Fibroblast of villous mesenchyme (primary cell): Measurements from ENCODE around the gene PLXND1. TPM values are rescaled to one million over a fixed set of nuclear protein-coding genes. Genes with fewer than 3 reads are reported as not detected.
"Not testable (repeated sequence)": the region's sequence is repeated elsewhere in the genome, so short reads cannot be mapped to it uniquely, and the experiment has no call there.

Source experiments
- DNase-seq: peaks from one replicate; pipeline ENCODE4 v3.0.0-alpha.2; 2010; ENCODE audit warnings: low read depth
- H3K4me3 ChIP-seq: 2 replicates; pipeline ENCODE4 v1.5.1; 2011; ENCODE audit warnings: low read depth, mild to moderate bottlenecking, low read length
- total RNA-seq: library from RNA; depleted of rRNA; stranded (reverse); fragments of >200 nt; gene quantifications from 2 replicates; pipeline ENCODE4 v1.2.3, GENCODE V29; 2012
- TF ChIP-seq, protein P1 (sequence below): IDR thresholded peaks from 2 replicates; pipeline ENCODE4 v1.5.1; 2012; ENCODE audit warnings: low read depth, mild to moderate bottlenecking, low read length; ENCODE audit not compliant: insufficient read depth

Gene PLXND1
- total RNA-seq, 1 donor, result 97.2 TPM

DNA sequence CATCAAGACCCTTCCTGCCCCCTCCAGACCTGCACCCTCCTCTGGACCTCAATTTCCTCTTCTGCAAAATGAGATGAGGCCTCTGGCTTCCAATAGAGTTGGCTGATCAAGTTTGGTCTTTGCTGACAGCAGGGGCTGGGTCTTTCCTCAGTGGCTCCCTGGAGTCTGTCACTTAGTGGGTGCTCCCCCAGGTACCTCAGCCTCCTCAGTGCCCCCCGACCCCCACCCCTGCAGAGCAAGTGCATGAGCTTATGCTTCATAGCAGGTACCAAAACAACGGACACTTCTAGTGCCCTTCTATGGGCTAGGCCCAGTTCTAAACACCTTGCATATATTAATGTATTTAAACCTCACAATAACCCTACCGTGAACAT is 6.9 kb upstream of the PLXND1 start:
- DNase-seq, result no peak
- no peak overlapping the region for H3K4me3 ChIP-seq
- TF ChIP-seq, protein P1, sequence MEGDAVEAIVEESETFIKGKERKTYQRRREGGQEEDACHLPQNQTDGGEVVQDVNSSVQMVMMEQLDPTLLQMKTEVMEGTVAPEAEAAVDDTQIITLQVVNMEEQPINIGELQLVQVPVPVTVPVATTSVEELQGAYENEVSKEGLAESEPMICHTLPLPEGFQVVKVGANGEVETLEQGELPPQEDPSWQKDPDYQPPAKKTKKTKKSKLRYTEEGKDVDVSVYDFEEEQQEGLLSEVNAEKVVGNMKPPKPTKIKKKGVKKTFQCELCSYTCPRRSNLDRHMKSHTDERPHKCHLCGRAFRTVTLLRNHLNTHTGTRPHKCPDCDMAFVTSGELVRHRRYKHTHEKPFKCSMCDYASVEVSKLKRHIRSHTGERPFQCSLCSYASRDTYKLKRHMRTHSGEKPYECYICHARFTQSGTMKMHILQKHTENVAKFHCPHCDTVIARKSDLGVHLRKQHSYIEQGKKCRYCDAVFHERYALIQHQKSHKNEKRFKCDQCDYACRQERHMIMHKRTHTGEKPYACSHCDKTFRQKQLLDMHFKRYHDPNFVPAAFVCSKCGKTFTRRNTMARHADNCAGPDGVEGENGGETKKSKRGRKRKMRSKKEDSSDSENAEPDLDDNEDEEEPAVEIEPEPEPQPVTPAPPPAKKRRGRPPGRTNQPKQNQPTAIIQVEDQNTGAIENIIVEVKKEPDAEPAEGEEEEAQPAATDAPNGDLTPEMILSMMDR, result no peak

DNA sequence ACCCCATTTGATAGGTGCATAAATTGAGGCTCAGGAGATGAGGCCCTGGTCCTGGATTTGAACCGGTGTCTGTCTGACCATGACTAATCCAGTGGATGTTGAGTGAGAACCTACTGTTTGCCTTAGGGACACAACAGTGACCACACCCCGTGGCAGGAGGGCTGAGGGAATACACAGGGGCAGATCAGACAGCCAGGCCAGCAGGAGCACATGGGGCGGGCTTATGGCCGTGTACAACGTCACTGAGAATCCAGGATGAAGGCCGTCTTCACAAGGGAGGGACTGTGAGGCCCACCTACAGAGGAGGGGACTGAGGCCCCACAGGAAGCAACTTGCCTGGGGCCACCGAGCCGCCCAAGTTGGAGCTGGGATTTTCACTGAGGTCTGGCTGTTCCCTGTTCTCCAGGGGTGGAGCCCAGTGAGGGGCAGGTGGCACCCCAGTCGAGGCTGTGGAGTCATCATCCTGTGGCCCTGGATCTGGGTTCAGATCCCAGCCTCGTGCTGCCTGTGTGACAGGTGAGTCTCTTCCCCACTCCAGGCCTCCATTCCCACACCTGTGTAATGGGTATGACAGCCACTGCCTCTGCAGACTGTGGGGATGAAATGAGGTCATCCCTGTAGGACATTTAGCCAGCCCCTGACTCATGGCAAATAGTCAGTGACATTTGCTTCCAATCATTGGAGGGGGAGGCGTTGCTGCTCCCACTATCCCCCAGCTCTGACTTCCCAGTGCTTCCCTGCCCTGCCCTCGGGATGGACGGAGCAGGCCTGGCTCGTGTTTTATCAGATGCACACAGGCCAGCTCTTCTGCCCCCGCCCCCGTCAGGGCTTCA is 6.3 kb upstream of the PLXND1 start:
- DNase-seq, result no peak
- no peak overlapping the region for H3K4me3 ChIP-seq
- TF ChIP-seq, protein P1, result no peak

DNA sequence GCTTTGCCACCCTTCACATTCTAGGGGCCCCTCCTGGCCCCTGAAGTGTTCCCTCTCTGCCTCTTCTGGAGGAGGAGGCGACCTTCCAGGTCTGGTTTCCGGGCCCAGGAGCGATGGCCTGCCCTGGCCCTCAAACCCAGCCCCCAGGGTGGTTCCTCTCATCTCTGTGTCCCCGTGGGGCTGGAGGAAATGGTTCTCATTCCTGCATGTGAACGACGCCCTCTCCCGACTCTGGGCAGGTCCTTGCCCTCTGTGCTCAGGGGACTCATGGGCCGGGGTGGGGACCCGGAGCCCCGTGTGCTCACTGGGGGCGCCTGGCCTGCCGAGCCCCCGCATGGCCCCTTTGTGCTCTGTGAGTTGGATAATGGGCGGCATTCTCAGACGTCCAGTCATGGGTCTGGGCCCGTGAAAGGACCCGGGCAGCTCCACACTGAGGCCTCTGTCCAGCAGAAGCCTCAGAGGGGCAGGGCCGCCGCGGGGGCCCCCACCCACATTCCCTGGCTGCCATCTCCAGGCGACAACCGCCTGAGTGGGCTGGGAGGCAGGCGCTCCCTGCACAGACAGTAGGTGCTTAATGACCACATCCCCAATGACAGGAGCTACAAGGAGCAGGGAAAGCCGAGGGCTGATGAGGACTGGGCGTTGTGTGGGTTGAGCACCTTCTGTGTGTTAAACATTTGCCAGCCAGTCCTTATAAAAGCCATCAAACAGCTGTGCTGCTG is 5.5 kb upstream of the PLXND1 start:
- peak; percentile 60 for DNase-seq
- TF ChIP-seq, protein P1, result no peak
- H3K4me3 ChIP-seq, result no peak overlapping the region

DNA sequence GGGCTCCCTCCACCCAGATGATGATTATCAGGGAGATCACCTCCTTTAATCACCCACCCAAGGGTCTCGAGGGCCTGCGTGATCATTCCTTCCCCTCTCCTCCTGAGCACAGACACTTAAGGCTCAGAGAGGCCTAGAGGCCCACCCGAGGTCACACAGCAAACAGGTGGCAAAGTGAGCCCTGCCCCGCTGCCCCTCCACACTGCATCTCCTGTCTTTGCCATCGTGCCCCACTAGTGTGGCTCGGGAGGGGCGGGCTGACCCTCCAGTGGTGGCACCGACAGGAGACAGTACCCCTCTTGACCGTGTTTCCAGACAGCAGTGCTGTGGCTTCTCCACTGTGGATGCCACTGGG is 4.9 kb upstream of the PLXND1 start:
- TF ChIP-seq, protein P1, result no peak
- no peak for DNase-seq
- H3K4me3 ChIP-seq, result no peak overlapping the region

DNA sequence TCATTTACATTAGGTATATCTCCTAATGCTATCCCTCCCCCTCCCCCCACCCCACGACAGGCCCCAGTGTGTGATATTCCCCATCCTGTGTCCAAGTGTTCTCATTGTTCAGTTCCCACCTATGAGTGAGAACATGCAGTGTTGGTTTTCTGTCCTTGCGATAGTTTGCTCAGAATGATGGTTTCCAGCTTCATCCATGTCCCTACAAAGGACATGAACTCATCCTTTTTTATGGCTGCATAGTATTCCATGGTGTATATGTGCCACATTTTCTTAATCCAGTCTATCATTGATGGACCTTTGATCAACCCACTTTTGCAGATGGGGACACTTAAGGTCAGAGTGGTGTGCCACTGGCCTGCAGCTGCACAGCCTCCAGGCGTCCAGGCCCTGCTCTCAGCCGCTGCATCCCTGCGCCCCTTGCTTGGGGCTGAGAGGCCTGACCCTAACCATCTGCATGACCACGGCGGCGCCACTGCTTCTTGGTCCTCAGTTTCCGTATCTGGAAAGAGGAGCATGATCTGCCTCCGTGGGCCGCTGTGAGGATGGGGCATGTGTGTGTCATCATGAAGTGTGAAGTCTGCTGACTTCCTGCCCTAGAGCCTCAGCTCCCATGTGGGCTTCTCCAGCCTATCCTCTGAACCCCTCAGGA is 4.4 kb upstream of the PLXND1 start:
- DNase-seq, H3K4me3 ChIP-seq: not testable (repeated sequence)

DNA sequence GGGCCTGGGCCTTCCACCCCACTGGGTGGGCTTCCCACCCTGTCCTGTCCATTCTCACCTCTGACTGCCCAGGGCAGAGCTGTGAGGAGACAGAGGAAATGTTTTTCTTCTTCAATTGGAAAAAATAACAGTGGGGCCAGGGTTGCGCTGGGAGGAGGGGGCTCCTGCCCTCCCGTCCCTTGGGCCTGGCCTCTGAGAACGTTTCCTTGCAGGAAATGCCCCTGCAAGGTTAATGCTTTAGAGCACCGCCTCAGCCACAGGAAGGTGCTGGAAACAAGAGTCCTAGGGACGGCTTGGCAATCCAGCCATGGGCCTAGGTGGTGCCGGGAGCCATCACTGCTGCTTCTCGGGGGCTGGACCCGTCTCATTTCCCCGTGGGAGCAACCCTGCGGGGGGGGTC is 3.8 kb upstream of the PLXND1 start:
- DNase-seq, result no peak
- no peak overlapping the region for H3K4me3 ChIP-seq
- TF ChIP-seq, protein P1, result no peak

DNA sequence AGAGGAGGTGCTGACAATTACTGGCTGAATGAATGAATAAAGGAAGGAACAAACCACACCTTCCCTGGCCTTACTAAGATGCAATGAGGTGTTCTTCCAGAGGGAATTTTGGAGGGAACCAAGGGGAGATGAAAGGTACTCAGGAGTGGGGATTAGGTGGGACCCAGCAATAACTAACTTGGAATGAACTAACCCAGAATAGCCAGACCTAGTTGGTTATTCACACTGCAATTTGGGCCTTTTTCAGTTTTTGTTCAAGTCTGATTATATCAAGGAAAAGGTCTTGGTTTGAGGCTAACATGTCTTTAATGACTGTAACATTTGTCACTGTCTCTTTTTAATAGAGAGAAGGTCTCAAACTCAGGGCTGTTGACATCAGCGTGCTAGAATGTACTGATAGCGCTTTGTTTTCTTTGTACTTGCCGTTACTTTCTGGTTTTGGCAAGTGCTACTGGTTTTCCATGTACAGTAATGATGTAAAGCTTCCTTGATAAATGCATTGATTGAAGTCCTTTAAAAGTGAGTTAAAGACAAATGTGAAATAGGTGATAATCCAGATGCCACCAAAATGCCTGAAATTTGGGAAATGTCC is 3.2 kb upstream of the PLXND1 start:
- TF ChIP-seq, protein P1, result no peak
- DNase-seq, result no peak
- no peak overlapping the region for H3K4me3 ChIP-seq
